ENCODE data around the gene SLAMF8. TPM values are rescaled to one million over a fixed set of nuclear protein-coding genes. Genes with fewer than 3 reads are reported as not detected.

SLAMF8 gene
- total and polyA plus RNA-seq, 2 of the 8 experiments (the other 6 are each of a cell fraction or from before 2014, with no cell fraction given), result not detected

GRCh38 chr1:159831412-159832141, 4.9 kb downstream of the SLAMF8 start:
- no peak overlapping the region for H3K56ac ChIP-seq (replicated peaks; ENCODE audit: insufficient read length, low read depth, low read length)
- POLR2A ChIA-PET (ENCODE audit: partially characterized antibody), result interaction anchor here (0.9 kb wide), 1 partner anchor 15 kb away, joined by 3 read pairs; no protein-coding TSS in a partner anchor

More at GRCh38 chr1:159831412-159832141, 4.9 kb downstream of the SLAMF8 start:
- Histone ChIP-seq H3K4ac (replicated peaks; ENCODE audit: insufficient read length, low read depth, low read length) (no peak overlapping the region), H3K4me3 (ENCODE audit: extremely low read depth in 1 of 4, insufficient read depth in 2 of 4, low read depth in 3 of 4, low read length in 4 of 4) (no peak overlapping the region), H3K14ac (ENCODE audit: insufficient read length) (no peak overlapping the region), H3K4me2 (ENCODE audit: insufficient read depth in 1 of 2, low read depth in 2 of 2, low read length in 2 of 2) (no peak overlapping the region), H4K20me1 (replicated peaks in 1 of 2; ENCODE audit: control insufficient read depth in 1 of 2, insufficient read depth in 2 of 2, low read length in 2 of 2) (no peaks in the 10 kb centered on the region), H3K79me2 (ENCODE audit: control insufficient read depth in 1 of 2, insufficient read depth in 2 of 2, low read length in 2 of 2) (no peaks in the 10 kb centered on the region), H2BK20ac (ENCODE audit: low read length) (no peak overlapping the region), H2BK15ac (ENCODE audit: low read length) (no peak overlapping the region), H4K8ac (ENCODE audit: extremely low read depth, insufficient read depth, low read length) (no peak overlapping the region), H4K91ac (replicated peaks; ENCODE audit: insufficient read length, low read length) (no peak overlapping the region), H3K27me3 (replicated peaks in 1 of 4; ENCODE audit: control insufficient read depth in 3 of 4, extremely low read depth in 1 of 4, insufficient read depth in 3 of 4, low read length in 3 of 4) (peaks cover 0 to 15% (median 3%) of the 10 kb centered on the region in 4 experiments; a peak in 6 of 7 replicates), H3K9ac (replicated peaks in 1 of 4; ENCODE audit: extremely low read depth in 1 of 4, low read depth in 3 of 4, low read length in 3 of 4) (no peak overlapping the region), H2BK12ac (ENCODE audit: low read depth, low read length) (no peak overlapping the region), H3K23me2 (ENCODE audit: low read depth, low read length) (no peaks in the 10 kb centered on the region), H3K18ac (ENCODE audit: extremely low read depth, low read length) (no peak overlapping the region), H2BK5ac (ENCODE audit: low read depth, low read length) (no peak overlapping the region), H3K4me1 (replicated peaks in 1 of 4; ENCODE audit: control insufficient read depth in 3 of 4, insufficient read depth in 4 of 4, low read length in 3 of 4) (peaks cover 0 to 4% (median 2%) of the 10 kb centered on the region in 4 experiments; a peak in 1 of 7 replicates), H3K79me1 (ENCODE audit: low read depth, low read length) (no peaks in the 10 kb centered on the region), H3K23ac (ENCODE audit: insufficient read length) (no peak overlapping the region), H4K5ac (ENCODE audit: insufficient read length, low read depth, low read length) (no peak overlapping the region), H3K9me3 (ENCODE audit: insufficient read depth in 2 of 2, low read depth in 1 of 2, low read length in 1 of 2) (no peaks in the 10 kb centered on the region), H2AK5ac (ENCODE audit: low read depth, low read length) (no peak overlapping the region), H3K27ac (ENCODE audit: low read depth, low read length) (no peak overlapping the region), H2BK120ac (replicated peaks; ENCODE audit: low read depth, low read length) (no peak overlapping the region), H2AFZ (ENCODE audit: low read length) (no peak overlapping the region), H3K36me3 (ENCODE audit: control insufficient read depth in 2 of 4, insufficient read depth in 4 of 4, low read length in 3 of 4) (no peaks in the 10 kb centered on the region)
- WGBS, 2 experiments (ENCODE audit: extremely low coverage in 1 of 2, insufficient coverage in 1 of 2, insufficient read length in 1 of 2, insufficient replicate concordance in 2 of 2, low coverage in 1 of 2, low lambda C conversion rate in 2 of 2, missing lambda C conversion rate in 1 of 2), result 57% methylated on average over 7 of the region's 7 CpGs; no CpG with 5 or more reads in 1 of the 2 experiments
- DNase-seq (ENCODE audit: low read depth in 1 of 2, low spot score in 2 of 2), result no peak
- no peak for FAIRE-seq
- CTCF ChIA-PET (ENCODE audit: partially characterized antibody), result interaction anchor here (0.9 to 11.2 kb wide), 14 partner anchors 9 to 176 kb away, joined by 3 to 175 read pairs (median 6); partner anchors contain the start of genes DUSP23 and FCRL6
- TF ChIP-seq SIRT6 (IDR thresholded peaks at IDR 0.05; ENCODE audit: low read length), result no peak
- TF ChIP-seq YY1 (IDR thresholded peaks at IDR 0.05; ENCODE audit: low read depth, low read length), result no peak
- TF ChIP-seq HDAC2 (IDR thresholded peaks at IDR 0.05; ENCODE audit: borderline replicate concordance in 1 of 2, low read depth in 2 of 2, low read length in 2 of 2), result no peak
- TF ChIP-seq, protein P1, sequence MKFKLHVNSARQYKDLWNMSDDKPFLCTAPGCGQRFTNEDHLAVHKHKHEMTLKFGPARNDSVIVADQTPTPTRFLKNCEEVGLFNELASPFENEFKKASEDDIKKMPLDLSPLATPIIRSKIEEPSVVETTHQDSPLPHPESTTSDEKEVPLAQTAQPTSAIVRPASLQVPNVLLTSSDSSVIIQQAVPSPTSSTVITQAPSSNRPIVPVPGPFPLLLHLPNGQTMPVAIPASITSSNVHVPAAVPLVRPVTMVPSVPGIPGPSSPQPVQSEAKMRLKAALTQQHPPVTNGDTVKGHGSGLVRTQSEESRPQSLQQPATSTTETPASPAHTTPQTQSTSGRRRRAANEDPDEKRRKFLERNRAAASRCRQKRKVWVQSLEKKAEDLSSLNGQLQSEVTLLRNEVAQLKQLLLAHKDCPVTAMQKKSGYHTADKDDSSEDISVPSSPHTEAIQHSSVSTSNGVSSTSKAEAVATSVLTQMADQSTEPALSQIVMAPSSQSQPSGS (IDR thresholded peaks at IDR 0.05; ENCODE audit: low read length), result no peak
- no peak for TF ChIP-seq RBBP5 (IDR thresholded peaks at IDR 0.05; ENCODE audit: borderline replicate concordance, low read depth, low read length)
- TF ChIP-seq GABPA (IDR thresholded peaks at IDR 0.05; ENCODE audit: borderline replicate concordance, insufficient read depth, low read length), result no peak
- no peak for TF ChIP-seq SIX5 (IDR thresholded peaks at IDR 0.05; ENCODE audit: low read depth, low read length)
